HG03103 (cell line): ENCODE results near the gene TMEM150C.

Experiments used
- ATAC-seq: cut with Tn5 transposase; IDR thresholded peaks from one replicate; pipeline ENCODE4 v1.9.1; 2021; ENCODE audit warnings: low read depth; ENCODE audit not compliant: unreplicated experiment

Gene TMEM150C

GRCh38 chr4:82519776-82520175 is 42.0 kb downstream of the TMEM150C start:
- ATAC-seq = no peak

GRCh38 chr4:82519072-82519471 is 42.7 kb downstream of the TMEM150C start:
- ATAC-seq = no peak

- no peak for ATAC-seq
Observed at GRCh38 chr4:82517043-82517442, 44.7 kb downstream of the TMEM150C start.

- no peak for ATAC-seq
Observed at GRCh38 chr4:82515705-82516104, 46.1 kb downstream of the TMEM150C start.

- ATAC-seq = no peak
Observed at GRCh38 chr4:82513382-82513781, 48.4 kb downstream of the TMEM150C start.

- ATAC-seq = no peak
Observed at GRCh38 chr4:82510216-82510615, 51.6 kb downstream of the TMEM150C start.

GRCh38 chr4:82508806-82509428 is 52.9 kb downstream of the TMEM150C start:
- ATAC-seq = no peak

- no peak for ATAC-seq
Observed at GRCh38 chr4:82508011-82508410, 53.8 kb downstream of the TMEM150C start.

GRCh38 chr4:82501154-82501442 is 60.7 kb downstream of the TMEM150C start:
- ATAC-seq = no peak

GRCh38 chr4:82500435-82501153 is 61.2 kb downstream of the TMEM150C start:
- no peak for ATAC-seq

- ATAC-seq = no peak
Observed at GRCh38 chr4:82499738-82500434, 61.9 kb downstream of the TMEM150C start.

GRCh38 chr4:82496349-82496748 is 65.4 kb downstream of the TMEM150C start:
- no peak for ATAC-seq

- ATAC-seq = no peak
Observed at GRCh38 chr4:82495666-82496065, 66.1 kb downstream of the TMEM150C start.

GRCh38 chr4:82493721-82494425 is 67.9 kb downstream of the TMEM150C start:
- ATAC-seq = no peak

GRCh38 chr4:82491251-82491960 is 70.4 kb downstream of the TMEM150C start:
- no peak for ATAC-seq

- no peak for ATAC-seq
Observed at GRCh38 chr4:82489987-82490386, 71.8 kb downstream of the TMEM150C start.

GRCh38 chr4:82489076-82489475 is 72.7 kb downstream of the TMEM150C start:
- ATAC-seq = no peak

- ATAC-seq = no peak
Observed at GRCh38 chr4:82484996-82485783, 76.6 kb downstream of the TMEM150C start.

GRCh38 chr4:82482387-82482786 is 79.4 kb downstream of the TMEM150C start:
- ATAC-seq = no peak

GRCh38 chr4:82481506-82481840 is 80.3 kb downstream of the TMEM150C start:
- no peak for ATAC-seq
